Testis (tissue), 3 donors: ENCODE data around the gene MSL1. TPM values are rescaled to one million over a fixed set of nuclear protein-coding genes. Genes with fewer than 3 reads are reported as not detected.

Experiments used
- DNase-seq: peaks from one replicate; pipeline ENCODE4 v3.0.0-alpha.2; 2019
- H3K27ac ChIP-seq, 2 donors: fragments of 200-600 bp; sonication (generic); one replicate each; pipeline ENCODE4 v1.5.1; 2019
- H3K27me3 ChIP-seq: fragments of 200-600 bp; sonication (generic); one replicate; pipeline ENCODE4 v1.5.1; 2019
- H3K36me3 ChIP-seq: fragments of 200-600 bp; sonication (generic); one replicate; pipeline ENCODE4 v1.5.1; 2017; ENCODE audit warnings: low read depth; ENCODE audit errors: missing control alignments
- H3K4me1 ChIP-seq: fragments of 200-600 bp; sonication (generic); one replicate; pipeline ENCODE4 v1.5.1; 2019
- H3K4me3 ChIP-seq, 2 donors: fragments of 200-600 bp; sonication (generic); one replicate each; pipeline ENCODE4 v1.5.1; 2017 to 2019
- H3K9me3 ChIP-seq: fragments of 200-600 bp; sonication (generic); one replicate; pipeline ENCODE4 v1.5.1; 2017
- CTCF ChIP-seq, 3 experiments: fragments of 450-650 bp in 2 of 3; fragments of 200-600 bp in 1 of 3; sonication (generic) in 1 of 3; IDR thresholded peaks; one replicate each; pipeline ENCODE4 v1.5.1; 2016 to 2019; ENCODE audit warnings: antibody characterized with exemption in 3 of 3, mild to moderate bottlenecking in 2 of 3, moderate library complexity in 1 of 3
- POLR2A ChIP-seq: fragments of 450-650 bp; IDR thresholded peaks from one replicate; pipeline ENCODE4 v1.6.1; 2017; ENCODE audit warnings: antibody characterized with exemption, mild to moderate bottlenecking, moderate library complexity
- WGBS, 2 donors: methylation state at CpG; one replicate each; pipeline ENCODE4 v1.1.5; 2018; 5-methylcytosine and 5-hydroxymethylcytosine counted together
- intact Hi-C: fragments of 100-400 bp; cut with DNase I; formaldehyde crosslinking; loops from one replicate; pipeline ENCODE4 v1.15.1; 2023; ENCODE audit warnings: low total_unique reads
- polyA plus RNA-seq: library from polyadenylated mRNA; stranded (reverse); fragments of 350-450 nt; fragmentation: Illumina TruSeq; extraction: RNeasy Lipid Tissue Mini Kit (QIAGEN cat#74804); gene quantifications from one replicate; pipeline ENCODE4 v1.2.3, GENCODE V29; 2014; ENCODE audit warnings: low read depth, low replicate concordance; ENCODE audit not compliant: insufficient read depth
- total RNA-seq, 2 donors: library from RNA; depleted of rRNA; stranded (reverse); fragments of >200 nt; gene quantifications; one replicate each; pipeline ENCODE4 v1.2.3, GENCODE V29; 2016

Gene MSL1
- total and polyA plus RNA-seq, 3 donors from 2014 or later: 129 to 161 (median 157) TPM

GRCh38 chr17:40101367-40102210 is 20.2 kb upstream of the MSL1 start:
- Histone ChIP-seq H3K4me1 (peaks cover 76% of the 10 kb centered on the region), H3K27me3 (no peaks in the 10 kb centered on the region), H3K4me3 (peak overlapping the region; percentile 73 to 92), H3K27ac (peak overlapping the region; percentile 95 to 99), H3K9me3 (no peaks in the 10 kb centered on the region), H3K36me3 (no peaks in the 10 kb centered on the region)
- WGBS, 2 donors: 54 to 56% methylated on average over 16 of the region's 16 CpGs
- no peak for DNase-seq
- no peak for TF ChIP-seq POLR2A
- intact Hi-C loops: no loop called here

GRCh38 chr17:40103071-40103661 is 18.6 kb upstream of the MSL1 start:
- DNase-seq: no peak
- intact Hi-C loops: no loop called here
- 29 to 44% methylated on average over 3 of the region's 3 CpGs for WGBS, 2 donors
- Histone ChIP-seq H3K4me1 (peaks cover 76% of the 10 kb centered on the region), H3K36me3 (no peaks in the 10 kb centered on the region), H3K4me3 (no peak overlapping the region), H3K27ac (peak overlapping the region; percentile 93 to 99), H3K27me3 (no peaks in the 10 kb centered on the region), H3K9me3 (no peaks in the 10 kb centered on the region)
- TF ChIP-seq CTCF (IDR thresholded peaks at IDR 0.05) (no peak), POLR2A (no peak)

- H3K4me3 ChIP-seq: no peak overlapping the region
- intact Hi-C loops: no loop called here
- DNase-seq: no peak
- H3K4me1 ChIP-seq: peaks cover 75% of the 10 kb centered on the region
- H3K27ac ChIP-seq: peak overlapping the region; percentile 93 to 99
- H3K36me3 ChIP-seq: no peaks in the 10 kb centered on the region
- TF ChIP-seq POLR2A (no peak), CTCF (IDR thresholded peaks at IDR 0.05) (no peak)
- no peaks in the 10 kb centered on the region for H3K27me3 ChIP-seq
- 39 to 54% methylated on average over 2 of the region's 2 CpGs for WGBS, 2 donors
- H3K9me3 ChIP-seq: no peaks in the 10 kb centered on the region
These were observed 18.1 kb upstream of the MSL1 start for GRCh38 chr17:40103688-40104087.

- H3K4me3 ChIP-seq: no peak overlapping the region
- no peak for DNase-seq
- intact Hi-C loops: loop anchor here (5.0 kb wide), 1 partner anchor 33 kb away; no protein-coding TSS in a partner anchor
These were observed 16.9 kb upstream of the MSL1 start for GRCh38 chr17:40104594-40105486.

More at GRCh38 chr17:40104594-40105486, 16.9 kb upstream of the MSL1 start:
- H3K27me3 ChIP-seq: no peaks in the 10 kb centered on the region
- H3K9me3 ChIP-seq: no peaks in the 10 kb centered on the region
- 63 to 67% methylated on average over 3 of the region's 3 CpGs for WGBS, 2 donors
- TF ChIP-seq POLR2A (no peak), CTCF (IDR thresholded peaks at IDR 0.05) (no peak)
- H3K36me3 ChIP-seq: no peaks in the 10 kb centered on the region
- H3K4me1 ChIP-seq: peaks cover 86% of the 10 kb centered on the region
- peak overlapping the region; percentile 93 to 99 for H3K27ac ChIP-seq
